C4-2B (cell line): ENCODE results near the gene COQ9.

Experiments
- CTCF ChIP-seq: fragments of 450-650 bp; conservative IDR thresholded peaks from 2 replicates; pipeline ENCODE4 v1.5.1; 2017; ENCODE audit warnings: mild to moderate bottlenecking
- ZFX ChIP-seq: fragments of 450-650 bp; IDR thresholded peaks from 2 replicates; pipeline ENCODE4 v1.6.1; 2017

GRCh38 chr16:57430955-57431354, 16.3 kb upstream of the COQ9 start:
- no peak for TF ChIP-seq CTCF
- TF ChIP-seq ZFX: no peak
